ENCODE results near the gene RSPH4A.

- TF ChIP-seq, protein P1, sequence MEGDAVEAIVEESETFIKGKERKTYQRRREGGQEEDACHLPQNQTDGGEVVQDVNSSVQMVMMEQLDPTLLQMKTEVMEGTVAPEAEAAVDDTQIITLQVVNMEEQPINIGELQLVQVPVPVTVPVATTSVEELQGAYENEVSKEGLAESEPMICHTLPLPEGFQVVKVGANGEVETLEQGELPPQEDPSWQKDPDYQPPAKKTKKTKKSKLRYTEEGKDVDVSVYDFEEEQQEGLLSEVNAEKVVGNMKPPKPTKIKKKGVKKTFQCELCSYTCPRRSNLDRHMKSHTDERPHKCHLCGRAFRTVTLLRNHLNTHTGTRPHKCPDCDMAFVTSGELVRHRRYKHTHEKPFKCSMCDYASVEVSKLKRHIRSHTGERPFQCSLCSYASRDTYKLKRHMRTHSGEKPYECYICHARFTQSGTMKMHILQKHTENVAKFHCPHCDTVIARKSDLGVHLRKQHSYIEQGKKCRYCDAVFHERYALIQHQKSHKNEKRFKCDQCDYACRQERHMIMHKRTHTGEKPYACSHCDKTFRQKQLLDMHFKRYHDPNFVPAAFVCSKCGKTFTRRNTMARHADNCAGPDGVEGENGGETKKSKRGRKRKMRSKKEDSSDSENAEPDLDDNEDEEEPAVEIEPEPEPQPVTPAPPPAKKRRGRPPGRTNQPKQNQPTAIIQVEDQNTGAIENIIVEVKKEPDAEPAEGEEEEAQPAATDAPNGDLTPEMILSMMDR (IDR thresholded peaks at IDR 0.05; ENCODE audit: control extremely low read depth in 1 of 3, insufficient read depth in 1 of 3, low read depth in 1 of 3, low read length in 3 of 3) = no peak
- no peak for TF ChIP-seq CBX8 (IDR thresholded peaks at IDR 0.05; ENCODE audit: borderline replicate concordance, low read depth, low read length)
- no peak for TF ChIP-seq CREB1 (IDR thresholded peaks at IDR 0.05)
- TF ChIP-seq EZH2 (IDR thresholded peaks at IDR 0.05; ENCODE audit: low read depth, low read length, severe bottlenecking) = no peak
Measured at GRCh38 chr6:116649129-116649528, 32.9 kb downstream of the RSPH4A start.

All from H1 (cell line).